ENCODE measurements around the gene ZNF280B. TPM values are rescaled to one million over a fixed set of nuclear protein-coding genes. Genes with fewer than 3 reads are reported as not detected.
"Not testable (repeated sequence)": the region's sequence is repeated elsewhere in the genome, so short reads cannot be mapped to it uniquely, and the experiment has no call there.

Gene ZNF280B
- total RNA-seq, 4 donors from 2014 or later, result 0.08 to 0.19 (median 0.18) TPM; not detected in 1

DNA sequence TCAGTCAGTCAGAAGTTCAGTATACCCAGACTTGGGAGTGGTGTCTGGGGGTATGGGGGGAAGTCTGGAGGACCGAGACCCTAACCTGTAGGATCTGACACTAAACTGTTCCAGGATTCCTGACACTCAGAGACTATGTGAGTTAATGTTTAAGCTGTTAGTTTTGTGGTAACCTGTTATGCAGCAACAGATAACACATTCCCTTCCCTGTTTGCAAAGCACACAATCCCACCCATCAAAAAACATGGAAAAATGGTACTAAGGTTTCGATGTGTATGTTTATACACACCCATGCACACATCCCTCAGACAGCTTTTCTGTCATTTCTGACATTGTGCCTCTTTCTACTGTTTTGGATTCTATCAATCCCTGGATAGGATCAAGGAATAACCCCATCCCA lies 27.6 kb downstream of the ZNF280B start:
- DNase-seq, result no peak
- 41 to 56% methylated on average over 2 of the region's 2 CpGs for WGBS, 2 donors
- no peak overlapping the region for H3K4me3 ChIP-seq
- no peaks in the 10 kb centered on the region for H3K27me3 ChIP-seq
- no peaks in the 10 kb centered on the region for H3K9me3 ChIP-seq
- TF ChIP-seq, protein P1, sequence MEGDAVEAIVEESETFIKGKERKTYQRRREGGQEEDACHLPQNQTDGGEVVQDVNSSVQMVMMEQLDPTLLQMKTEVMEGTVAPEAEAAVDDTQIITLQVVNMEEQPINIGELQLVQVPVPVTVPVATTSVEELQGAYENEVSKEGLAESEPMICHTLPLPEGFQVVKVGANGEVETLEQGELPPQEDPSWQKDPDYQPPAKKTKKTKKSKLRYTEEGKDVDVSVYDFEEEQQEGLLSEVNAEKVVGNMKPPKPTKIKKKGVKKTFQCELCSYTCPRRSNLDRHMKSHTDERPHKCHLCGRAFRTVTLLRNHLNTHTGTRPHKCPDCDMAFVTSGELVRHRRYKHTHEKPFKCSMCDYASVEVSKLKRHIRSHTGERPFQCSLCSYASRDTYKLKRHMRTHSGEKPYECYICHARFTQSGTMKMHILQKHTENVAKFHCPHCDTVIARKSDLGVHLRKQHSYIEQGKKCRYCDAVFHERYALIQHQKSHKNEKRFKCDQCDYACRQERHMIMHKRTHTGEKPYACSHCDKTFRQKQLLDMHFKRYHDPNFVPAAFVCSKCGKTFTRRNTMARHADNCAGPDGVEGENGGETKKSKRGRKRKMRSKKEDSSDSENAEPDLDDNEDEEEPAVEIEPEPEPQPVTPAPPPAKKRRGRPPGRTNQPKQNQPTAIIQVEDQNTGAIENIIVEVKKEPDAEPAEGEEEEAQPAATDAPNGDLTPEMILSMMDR (IDR thresholded peaks at IDR 0.05), result no peak
- no peak for TF ChIP-seq POLR2A (IDR thresholded peaks at IDR 0.05)
- H3K36me3 ChIP-seq, result no peaks in the 10 kb centered on the region
- no peaks in the 10 kb centered on the region for H3K4me1 ChIP-seq
- intact Hi-C loops (cut with DNase I), result no loop called here
- no peak overlapping the region for H3K27ac ChIP-seq

GRCh38 chr22:22479999-22480532 lies 28.5 kb downstream of the ZNF280B start:
- no peaks in the 10 kb centered on the region for H3K4me1 ChIP-seq
- no peaks in the 10 kb centered on the region for H3K9me3 ChIP-seq
- intact Hi-C loops (cut with DNase I), result no loop called here
- H3K27ac ChIP-seq, result no peak overlapping the region
- no peak overlapping the region for H3K4me3 ChIP-seq
- no peak for DNase-seq
- no peaks in the 10 kb centered on the region for H3K36me3 ChIP-seq
- no peaks in the 10 kb centered on the region for H3K27me3 ChIP-seq
- TF ChIP-seq, protein P1 (IDR thresholded peaks at IDR 0.05), result no peak
- TF ChIP-seq POLR2A (IDR thresholded peaks at IDR 0.05), result no peak
- WGBS, 2 donors, result 91 to 94% methylated on average over 5 of the region's 5 CpGs

GRCh38 chr22:22479116-22479515 lies 29.4 kb downstream of the ZNF280B start:
- Histone ChIP-seq H3K27ac (no peak overlapping the region), H3K27me3 (no peaks in the 10 kb centered on the region), H3K36me3 (no peaks in the 10 kb centered on the region), H3K4me1 (no peaks in the 10 kb centered on the region), H3K4me3 (no peak overlapping the region), H3K9me3 (no peaks in the 10 kb centered on the region)
- WGBS, 2 donors, result 89 to 90% methylated on average over 2 of the region's 2 CpGs
- TF ChIP-seq POLR2A (IDR thresholded peaks at IDR 0.05), result no peak
- TF ChIP-seq, protein P1 (IDR thresholded peaks at IDR 0.05), result no peak
- intact Hi-C loops (cut with DNase I), result no loop called here
- no peak for DNase-seq

- intact Hi-C loops (cut with DNase I), result no loop called here
- no peak for TF ChIP-seq POLR2A (IDR thresholded peaks at IDR 0.05)
- TF ChIP-seq, protein P1 (IDR thresholded peaks at IDR 0.05), result no peak
- no peaks in the 10 kb centered on the region for H3K4me1 ChIP-seq
- no peaks in the 10 kb centered on the region for H3K36me3 ChIP-seq
- no peak overlapping the region for H3K27ac ChIP-seq
- no peak for DNase-seq
- H3K9me3 ChIP-seq, result no peaks in the 10 kb centered on the region
- no peak overlapping the region for H3K4me3 ChIP-seq
- H3K27me3 ChIP-seq, result no peaks in the 10 kb centered on the region
Measured at GRCh38 chr22:22478470-22478869, 30.1 kb downstream of the ZNF280B start.

DNA sequence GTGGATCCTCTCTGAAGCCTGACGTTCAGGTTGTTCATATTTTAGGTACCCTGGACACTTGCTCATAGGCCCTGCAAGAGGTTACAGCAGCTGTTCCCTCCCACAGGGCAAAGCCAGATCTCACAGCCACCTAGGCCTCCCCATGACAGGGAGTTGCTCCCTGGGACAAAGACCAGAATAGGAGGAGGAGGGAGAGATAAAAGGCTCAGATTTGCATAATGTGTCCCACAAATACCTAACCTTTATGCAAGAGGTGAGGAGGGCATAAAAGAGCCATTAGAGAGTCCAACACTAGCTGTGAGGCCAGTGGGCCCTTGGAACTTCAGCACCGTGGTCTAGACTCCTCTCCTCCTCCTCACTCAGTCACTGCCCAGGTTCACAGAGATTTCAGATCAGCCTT lies 33.8 kb downstream of the ZNF280B start:
- Histone ChIP-seq H3K27me3 (no peaks in the 10 kb centered on the region), H3K4me3 (no peak overlapping the region), H3K36me3 (no peaks in the 10 kb centered on the region), H3K27ac (no peak overlapping the region), H3K4me1 (no peaks in the 10 kb centered on the region), H3K9me3 (no peaks in the 10 kb centered on the region)
- DNase-seq, result no peak
- intact Hi-C loops (cut with DNase I), result no loop called here
- 49 to 53% methylated on average over 2 of the region's 2 CpGs for WGBS, 2 donors
- no peak for TF ChIP-seq POLR2A (IDR thresholded peaks at IDR 0.05)
- TF ChIP-seq, protein P1 (IDR thresholded peaks at IDR 0.05), result no peak

- intact Hi-C loops (cut with DNase I); H3K27me3 ChIP-seq; H3K4me1 ChIP-seq; H3K27ac ChIP-seq; H3K4me3 ChIP-seq; DNase-seq; H3K36me3 ChIP-seq: not testable (repeated sequence)
- 66 to 96% methylated on average over 3 to 5 of the region's 5 CpGs for WGBS, 2 donors
- peaks cover 0 to 16% (median 0%) of the 10 kb centered on the region in 3 donors for H3K9me3 ChIP-seq
Measured at GRCh38 chr22:22471104-22471503, 37.4 kb downstream of the ZNF280B start.
